H1 (cell line): Measurements from ENCODE around the gene SMTNL1. TPM values are rescaled to one million over a fixed set of nuclear protein-coding genes. Genes with fewer than 3 reads are reported as not detected.

Experiments
- BACH1 ChIP-seq: IDR thresholded peaks from 2 replicates; pipeline ENCODE4 v1.6.1; 2012; ENCODE audit warnings: low read length, improper control_type of control experiment
- HDAC2 ChIP-seq, 2 experiments: fragments of 300-600 bp in 1 of 2; sonication (generic) in 1 of 2; IDR thresholded peaks; 2 replicates each; pipeline ENCODE4 v1.6.1; 2011 to 2012; ENCODE audit warnings: low read depth in 2 of 2, low read length in 2 of 2, mild to moderate bottlenecking in 2 of 2, moderate library complexity in 2 of 2, borderline replicate concordance in 1 of 2, inconsistent platforms in 1 of 2
- KDM1A ChIP-seq: fragments of 200-600, 300-600 bp; sonication (generic); IDR thresholded peaks from 2 replicates; pipeline ENCODE4 v1.7.1; 2016; ENCODE audit warnings: mild to moderate bottlenecking, low read length, borderline replicate concordance
- KDM4A ChIP-seq: IDR thresholded peaks from one replicate; pipeline ENCODE4 v1.7.1; 2012; ENCODE audit warnings: low read depth, mild to moderate bottlenecking, moderate library complexity, low read length, inconsistent platforms; ENCODE audit not compliant: severe bottlenecking
- KDM5A ChIP-seq: fragments of 200-600 bp; IDR thresholded peaks from 2 replicates; pipeline ENCODE4 v1.7.1; 2012; ENCODE audit warnings: mild to moderate bottlenecking, low read length, inconsistent platforms, mixed read lengths
- POLR2AphosphoS5 ChIP-seq: IDR thresholded peaks from 2 replicates; pipeline ENCODE4 v1.6.1; 2011; ENCODE audit warnings: low read depth, low read length
- RBBP5 ChIP-seq: IDR thresholded peaks from 2 replicates; pipeline ENCODE4 v1.7.1; 2012; ENCODE audit warnings: low read depth, mild to moderate bottlenecking, inconsistent platforms, low read length, moderate library complexity, borderline replicate concordance
- TAF7 ChIP-seq: optimal IDR thresholded peaks from 2 replicates; pipeline ENCODE3; 2011; ENCODE audit warnings: low read depth, mild to moderate bottlenecking, inconsistent platforms, low read length, moderate library complexity, borderline replicate concordance
- TEAD4 ChIP-seq: IDR thresholded peaks from 2 replicates; pipeline ENCODE4 v1.6.1; 2012; ENCODE audit warnings: low read depth, low read length, inconsistent platforms, mixed read lengths
- polyA plus RNA-seq, 7 experiments: library from polyadenylated mRNA; depleted of rRNA in 3 of 7; stranded (reverse) in 5 of 7; unstranded in 2 of 7; fragments of >200 nt in 5 of 7; fragments of 200-250 nt in 2 of 7; gene quantifications; 1 replicate in 5 of 7; 2 replicates in 1 of 7; 4 replicates in 1 of 7; pipeline versions ENCODE4 v1.2.1 to v1.2.3, GENCODE V29; 2011 to 2013; ENCODE audit warnings: missing spikeins in 2 of 7, mixed read lengths in 2 of 7
- total RNA-seq: library from RNA; stranded (reverse); fragmentation: NEBNext Ultra II Directional; extraction: Animal tissue kit (Norgen Biotek cat#: 25700); gene quantifications from 2 replicates; pipeline ENCODE4 v1.2.1, GENCODE V29; 2021
- TF ChIP-seq, protein P1 (sequence below): fragments of 300-600 bp; sonication (generic); IDR thresholded peaks from 2 replicates; pipeline ENCODE4 v1.7.1; 2012; ENCODE audit warnings: low read length, moderate library complexity, mild to moderate bottlenecking, inconsistent platforms; ENCODE audit not compliant: insufficient replicate concordance
- TF ChIP-seq, protein P2 (sequence below): IDR thresholded peaks from 2 replicates; pipeline ENCODE4 v1.6.1; 2012; ENCODE audit warnings: inconsistent platforms

Gene SMTNL1
- total and polyA plus RNA-seq, 2 of the 8 experiments (the other 6 are each of a cell fraction or from before 2014, with no cell fraction given) = 0.18 TPM; not detected in 1

- TF ChIP-seq, protein P1, sequence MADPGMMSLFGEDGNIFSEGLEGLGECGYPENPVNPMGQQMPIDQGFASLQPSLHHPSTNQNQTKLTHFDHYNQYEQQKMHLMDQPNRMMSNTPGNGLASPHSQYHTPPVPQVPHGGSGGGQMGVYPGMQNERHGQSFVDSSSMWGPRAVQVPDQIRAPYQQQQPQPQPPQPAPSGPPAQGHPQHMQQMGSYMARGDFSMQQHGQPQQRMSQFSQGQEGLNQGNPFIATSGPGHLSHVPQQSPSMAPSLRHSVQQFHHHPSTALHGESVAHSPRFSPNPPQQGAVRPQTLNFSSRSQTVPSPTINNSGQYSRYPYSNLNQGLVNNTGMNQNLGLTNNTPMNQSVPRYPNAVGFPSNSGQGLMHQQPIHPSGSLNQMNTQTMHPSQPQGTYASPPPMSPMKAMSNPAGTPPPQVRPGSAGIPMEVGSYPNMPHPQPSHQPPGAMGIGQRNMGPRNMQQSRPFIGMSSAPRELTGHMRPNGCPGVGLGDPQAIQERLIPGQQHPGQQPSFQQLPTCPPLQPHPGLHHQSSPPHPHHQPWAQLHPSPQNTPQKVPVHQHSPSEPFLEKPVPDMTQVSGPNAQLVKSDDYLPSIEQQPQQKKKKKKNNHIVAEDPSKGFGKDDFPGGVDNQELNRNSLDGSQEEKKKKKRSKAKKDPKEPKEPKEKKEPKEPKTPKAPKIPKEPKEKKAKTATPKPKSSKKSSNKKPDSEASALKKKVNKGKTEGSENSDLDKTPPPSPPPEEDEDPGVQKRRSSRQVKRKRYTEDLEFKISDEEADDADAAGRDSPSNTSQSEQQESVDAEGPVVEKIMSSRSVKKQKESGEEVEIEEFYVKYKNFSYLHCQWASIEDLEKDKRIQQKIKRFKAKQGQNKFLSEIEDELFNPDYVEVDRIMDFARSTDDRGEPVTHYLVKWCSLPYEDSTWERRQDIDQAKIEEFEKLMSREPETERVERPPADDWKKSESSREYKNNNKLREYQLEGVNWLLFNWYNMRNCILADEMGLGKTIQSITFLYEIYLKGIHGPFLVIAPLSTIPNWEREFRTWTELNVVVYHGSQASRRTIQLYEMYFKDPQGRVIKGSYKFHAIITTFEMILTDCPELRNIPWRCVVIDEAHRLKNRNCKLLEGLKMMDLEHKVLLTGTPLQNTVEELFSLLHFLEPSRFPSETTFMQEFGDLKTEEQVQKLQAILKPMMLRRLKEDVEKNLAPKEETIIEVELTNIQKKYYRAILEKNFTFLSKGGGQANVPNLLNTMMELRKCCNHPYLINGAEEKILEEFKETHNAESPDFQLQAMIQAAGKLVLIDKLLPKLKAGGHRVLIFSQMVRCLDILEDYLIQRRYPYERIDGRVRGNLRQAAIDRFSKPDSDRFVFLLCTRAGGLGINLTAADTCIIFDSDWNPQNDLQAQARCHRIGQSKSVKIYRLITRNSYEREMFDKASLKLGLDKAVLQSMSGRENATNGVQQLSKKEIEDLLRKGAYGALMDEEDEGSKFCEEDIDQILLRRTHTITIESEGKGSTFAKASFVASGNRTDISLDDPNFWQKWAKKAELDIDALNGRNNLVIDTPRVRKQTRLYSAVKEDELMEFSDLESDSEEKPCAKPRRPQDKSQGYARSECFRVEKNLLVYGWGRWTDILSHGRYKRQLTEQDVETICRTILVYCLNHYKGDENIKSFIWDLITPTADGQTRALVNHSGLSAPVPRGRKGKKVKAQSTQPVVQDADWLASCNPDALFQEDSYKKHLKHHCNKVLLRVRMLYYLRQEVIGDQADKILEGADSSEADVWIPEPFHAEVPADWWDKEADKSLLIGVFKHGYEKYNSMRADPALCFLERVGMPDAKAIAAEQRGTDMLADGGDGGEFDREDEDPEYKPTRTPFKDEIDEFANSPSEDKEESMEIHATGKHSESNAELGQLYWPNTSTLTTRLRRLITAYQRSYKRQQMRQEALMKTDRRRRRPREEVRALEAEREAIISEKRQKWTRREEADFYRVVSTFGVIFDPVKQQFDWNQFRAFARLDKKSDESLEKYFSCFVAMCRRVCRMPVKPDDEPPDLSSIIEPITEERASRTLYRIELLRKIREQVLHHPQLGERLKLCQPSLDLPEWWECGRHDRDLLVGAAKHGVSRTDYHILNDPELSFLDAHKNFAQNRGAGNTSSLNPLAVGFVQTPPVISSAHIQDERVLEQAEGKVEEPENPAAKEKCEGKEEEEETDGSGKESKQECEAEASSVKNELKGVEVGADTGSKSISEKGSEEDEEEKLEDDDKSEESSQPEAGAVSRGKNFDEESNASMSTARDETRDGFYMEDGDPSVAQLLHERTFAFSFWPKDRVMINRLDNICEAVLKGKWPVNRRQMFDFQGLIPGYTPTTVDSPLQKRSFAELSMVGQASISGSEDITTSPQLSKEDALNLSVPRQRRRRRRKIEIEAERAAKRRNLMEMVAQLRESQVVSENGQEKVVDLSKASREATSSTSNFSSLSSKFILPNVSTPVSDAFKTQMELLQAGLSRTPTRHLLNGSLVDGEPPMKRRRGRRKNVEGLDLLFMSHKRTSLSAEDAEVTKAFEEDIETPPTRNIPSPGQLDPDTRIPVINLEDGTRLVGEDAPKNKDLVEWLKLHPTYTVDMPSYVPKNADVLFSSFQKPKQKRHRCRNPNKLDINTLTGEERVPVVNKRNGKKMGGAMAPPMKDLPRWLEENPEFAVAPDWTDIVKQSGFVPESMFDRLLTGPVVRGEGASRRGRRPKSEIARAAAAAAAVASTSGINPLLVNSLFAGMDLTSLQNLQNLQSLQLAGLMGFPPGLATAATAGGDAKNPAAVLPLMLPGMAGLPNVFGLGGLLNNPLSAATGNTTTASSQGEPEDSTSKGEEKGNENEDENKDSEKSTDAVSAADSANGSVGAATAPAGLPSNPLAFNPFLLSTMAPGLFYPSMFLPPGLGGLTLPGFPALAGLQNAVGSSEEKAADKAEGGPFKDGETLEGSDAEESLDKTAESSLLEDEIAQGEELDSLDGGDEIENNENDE = no peak
- TF ChIP-seq TAF7 (no peak), BACH1 (no peak), RBBP5 (no peak), TEAD4 (no peak), HDAC2 (IDR thresholded peaks at IDR 0.05; ENCODE audit: borderline replicate concordance in 1 of 2, low read depth in 2 of 2, low read length in 2 of 2) (no peak), KDM4A (no peak), POLR2AphosphoS5 (no peak), KDM1A (no peak), KDM5A (no peak)
- TF ChIP-seq, protein P2, sequence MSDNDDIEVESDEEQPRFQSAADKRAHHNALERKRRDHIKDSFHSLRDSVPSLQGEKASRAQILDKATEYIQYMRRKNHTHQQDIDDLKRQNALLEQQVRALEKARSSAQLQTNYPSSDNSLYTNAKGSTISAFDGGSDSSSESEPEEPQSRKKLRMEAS = no peak
Observed at GRCh38 chr11:57529012-57529411, 8.4 kb upstream of the SMTNL1 start (continued).
